ENCODE results near the gene PPME1.

Gene PPME1

DNA sequence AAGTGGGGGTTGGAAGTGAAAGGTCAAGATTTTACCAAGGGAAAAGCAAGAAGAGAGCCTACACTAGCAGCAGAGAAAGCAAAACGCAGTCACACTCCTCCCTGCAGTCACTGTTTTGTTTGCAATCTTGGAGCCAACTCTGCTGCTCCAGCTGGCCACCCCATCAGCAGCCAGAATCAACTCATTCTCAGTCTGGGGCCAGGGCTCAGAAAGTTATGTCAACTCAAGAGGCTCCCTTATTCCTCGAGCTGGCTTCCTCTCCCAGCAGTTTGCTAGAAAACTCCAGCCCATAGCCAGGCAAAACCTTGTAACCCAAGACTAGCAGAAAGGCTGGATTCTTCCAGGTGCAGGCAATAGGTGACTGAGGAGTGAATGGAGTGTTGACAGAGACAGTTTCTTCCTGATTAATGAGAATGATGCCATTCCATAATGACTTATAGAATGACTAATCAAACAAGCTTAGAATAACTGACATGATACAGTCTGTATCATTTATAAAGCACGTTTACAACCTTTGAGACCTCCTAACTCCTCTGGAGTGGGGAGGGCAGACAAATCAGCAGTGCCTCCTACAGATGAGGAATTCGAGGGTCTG, 87.0 kb downstream of the PPME1 start:
- CTCF ChIA-PET, result interaction anchor here (0.6 to 22.4 kb wide), 9 partner anchors 9 to 187 kb away, joined by 3 to 674 read pairs (median 4); partner anchors contain the start of gene PGM2L1
- no peak for TF ChIP-seq CTCF (IDR thresholded peaks at IDR 0.05; ENCODE audit: insufficient read depth, low read length, missing control alignments)
- DNase-seq (ENCODE audit: low read depth, low spot score), result no peak
- no peak overlapping the region for H3K4me3 ChIP-seq (ENCODE audit: low read depth, low read length)
- POLR2A ChIA-PET, result no interaction called here

GRCh38 chr11:74262725-74263124, 91.6 kb downstream of the PPME1 start:
- ChIA-PET CTCF (interaction anchor here (1.3 to 22.4 kb wide), 3 partner anchors 10 to 183 kb away, joined by 3 to 674 read pairs (median 110); no protein-coding TSS in a partner anchor), POLR2A (no interaction called here)
- no peak for DNase-seq (ENCODE audit: low read depth, low spot score)
- no peak for TF ChIP-seq CTCF (IDR thresholded peaks at IDR 0.05; ENCODE audit: insufficient read depth, low read length, missing control alignments)
- no peak overlapping the region for H3K4me3 ChIP-seq (ENCODE audit: low read depth, low read length)

DNA sequence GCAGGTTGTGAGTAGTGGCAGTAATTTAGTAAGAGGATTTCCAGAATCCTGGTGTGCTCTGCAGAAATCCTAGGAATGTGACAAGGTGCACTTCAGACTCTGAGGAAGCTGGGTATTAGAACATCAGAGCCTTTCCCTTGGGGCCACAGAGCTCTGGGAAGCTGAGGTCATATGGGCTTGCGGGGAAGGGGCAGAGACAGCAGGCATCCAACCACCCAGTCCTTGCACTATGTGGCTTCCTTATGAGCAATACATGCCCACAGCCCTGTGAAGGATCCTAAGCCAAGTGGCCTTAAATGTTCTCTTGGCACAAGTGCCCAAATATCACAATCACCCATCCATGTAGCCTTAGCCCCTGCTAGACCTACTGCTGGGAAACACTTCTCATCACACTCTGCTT, 94.2 kb downstream of the PPME1 start:
- ChIA-PET POLR2A (no interaction called here), CTCF (interaction anchor here (1.5 to 22.4 kb wide), 3 partner anchors 9 to 180 kb away, joined by 4 to 674 read pairs (median 31); no protein-coding TSS in a partner anchor)
- no peak overlapping the region for H3K4me3 ChIP-seq (ENCODE audit: low read depth, low read length)
- TF ChIP-seq CTCF (IDR thresholded peaks at IDR 0.05; ENCODE audit: insufficient read depth, low read length, missing control alignments), result no peak
- no peak for DNase-seq (ENCODE audit: low read depth, low spot score)

- H3K4me3 ChIP-seq (ENCODE audit: low read depth, low read length), result no peak overlapping the region
- no peak for TF ChIP-seq CTCF (IDR thresholded peaks at IDR 0.05; ENCODE audit: insufficient read depth, low read length, missing control alignments)
- no peak for DNase-seq (ENCODE audit: low read depth, low spot score)
- CTCF ChIA-PET, result interaction anchor here (0.8 to 3.9 kb wide), 5 partner anchors 8 to 182 kb away, joined by 3 to 31 read pairs (median 4); no protein-coding TSS in a partner anchor
- POLR2A ChIA-PET, result no interaction called here
Observed at GRCh38 chr11:74267014-74267413, 95.9 kb downstream of the PPME1 start.

DNA sequence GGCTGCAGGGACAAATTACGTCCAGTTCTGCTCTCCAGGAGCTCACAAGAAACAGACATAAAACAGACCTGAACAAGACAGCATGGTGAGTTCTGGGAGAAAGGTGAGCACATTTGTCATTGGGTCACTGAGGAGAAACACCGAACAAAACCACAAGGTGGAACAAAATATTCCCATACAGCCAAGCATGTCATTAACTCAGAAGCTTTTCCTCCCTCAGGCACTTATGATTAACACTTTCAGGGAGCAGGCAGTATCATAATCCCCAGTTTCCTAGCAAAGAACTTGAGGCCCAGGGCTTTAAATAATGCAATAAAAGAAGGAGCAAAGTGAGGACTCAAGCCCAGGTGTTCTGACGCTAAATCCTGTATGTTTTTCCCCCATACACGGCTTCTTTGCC, 97.4 kb downstream of the PPME1 start:
- TF ChIP-seq CTCF (IDR thresholded peaks at IDR 0.05; ENCODE audit: insufficient read depth, low read length, missing control alignments), result no peak
- ChIA-PET POLR2A (interaction anchor here (0.6 kb wide), 1 partner anchor 10 kb away, joined by 3 read pairs; no protein-coding TSS in a partner anchor), CTCF (interaction anchor here (1.0 to 5.2 kb wide), 7 partner anchors 9 to 185 kb away, joined by 4 to 22 read pairs (median 7); no protein-coding TSS in a partner anchor)
- H3K4me3 ChIP-seq (ENCODE audit: low read depth, low read length), result no peak overlapping the region
- DNase-seq (ENCODE audit: low read depth, low spot score), result no peak

GRCh38 chr11:74269161-74269811, 98.2 kb downstream of the PPME1 start:
- no peak for TF ChIP-seq CTCF (IDR thresholded peaks at IDR 0.05; ENCODE audit: insufficient read depth, low read length, missing control alignments)
- DNase-seq (ENCODE audit: low read depth, low spot score), result no peak
- ChIA-PET CTCF (interaction anchor here (1.0 to 5.2 kb wide), 7 partner anchors 9 to 184 kb away, joined by 4 to 22 read pairs (median 7); no protein-coding TSS in a partner anchor), POLR2A (interaction anchor here (1.7 kb wide), 1 partner anchor 9 kb away, joined by 6 read pairs; no protein-coding TSS in a partner anchor)
- H3K4me3 ChIP-seq (ENCODE audit: low read depth, low read length), result no peak overlapping the region

Measured in AG04449 (cell line).